GM18907 (cell line): ENCODE results near the gene PAXIP1.
"Not testable (repeated sequence)": the region's sequence is repeated elsewhere in the genome, so short reads cannot be mapped to it uniquely, and the experiment has no call there.

ENCODE experiments used
- ATAC-seq: cut with Tn5 transposase; IDR thresholded peaks from one replicate; pipeline ENCODE4 v1.9.1; 2021; ENCODE audit warnings: mild to moderate bottlenecking, moderate library complexity; ENCODE audit not compliant: unreplicated experiment

PAXIP1 gene

DNA sequence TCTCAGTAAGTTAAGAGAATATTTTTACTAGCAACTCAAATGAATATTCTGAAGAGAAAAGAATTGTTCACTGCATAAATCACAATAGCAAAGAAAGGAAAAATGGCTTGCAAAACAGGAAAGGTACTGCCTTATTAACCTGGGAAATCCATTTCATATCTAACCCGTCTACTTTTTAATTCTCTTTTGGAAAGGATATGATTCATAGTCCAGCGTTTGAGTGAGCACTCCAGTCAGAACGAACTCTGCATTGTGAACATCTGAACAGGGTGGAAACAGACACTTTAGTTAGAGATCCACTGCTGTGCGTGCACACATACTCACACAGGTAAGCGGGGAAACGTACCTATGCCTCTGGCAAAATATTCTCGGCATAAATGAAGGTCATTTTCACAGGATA lies 56.8 kb downstream of the PAXIP1 start:
- no peak for ATAC-seq

DNA sequence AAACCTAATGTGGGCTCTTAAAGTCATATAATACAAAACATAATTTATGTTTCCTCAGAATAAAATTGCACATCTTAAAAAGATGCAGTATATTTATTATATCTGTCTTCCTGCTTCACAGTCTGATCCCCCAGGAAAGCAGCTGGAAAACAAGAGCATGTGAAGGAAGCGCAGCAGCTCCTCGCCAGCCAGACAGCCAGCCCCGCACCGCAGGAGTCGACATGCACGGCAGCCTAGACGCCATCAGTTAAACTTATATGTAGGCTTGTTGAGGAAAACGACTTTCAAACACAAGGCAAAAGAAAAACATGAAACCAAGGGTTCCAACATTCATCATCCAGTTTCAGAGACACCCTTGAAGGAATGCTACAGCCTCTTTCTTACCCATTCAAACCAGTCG lies 59.0 kb downstream of the PAXIP1 start:
- ATAC-seq, result no peak

DNA sequence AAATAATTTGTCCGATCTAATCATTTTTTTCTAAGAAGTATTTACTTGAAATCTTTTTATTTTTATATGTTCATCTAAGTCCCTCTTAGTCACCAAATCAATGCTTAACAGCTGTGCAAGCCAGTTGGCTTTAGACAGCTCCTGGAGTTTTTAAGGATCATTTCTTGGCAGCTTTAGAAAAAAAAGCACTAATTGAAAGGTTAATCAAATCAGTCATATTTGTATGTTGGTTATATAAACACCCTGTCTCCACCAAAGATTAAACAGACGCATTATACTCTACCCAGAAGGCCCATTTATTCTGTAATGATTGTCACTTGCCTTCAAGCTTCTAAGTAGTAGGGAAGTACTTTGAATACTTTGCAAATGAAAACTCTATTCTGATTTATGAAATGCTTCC lies 60.2 kb downstream of the PAXIP1 start:
- ATAC-seq, result no peak

DNA sequence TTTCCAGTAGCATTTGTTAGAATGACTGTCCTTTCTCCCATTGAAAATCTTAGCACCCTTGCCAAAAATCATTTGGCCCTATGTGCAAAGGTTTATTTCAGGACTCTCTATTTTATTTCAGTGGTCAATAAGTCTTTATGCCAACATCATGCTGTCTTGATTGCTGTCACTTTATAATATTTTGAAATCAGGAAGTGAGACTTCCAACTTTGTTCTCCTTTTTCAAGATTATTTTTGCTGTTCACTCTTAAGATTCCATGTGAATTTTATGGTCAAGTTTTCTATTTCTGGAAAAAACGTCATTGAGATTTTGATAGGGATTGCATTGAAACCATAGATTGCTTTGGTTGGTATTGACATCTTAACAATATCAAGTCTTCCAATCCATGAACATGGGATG lies 65.1 kb downstream of the PAXIP1 start:
- no peak for ATAC-seq

DNA sequence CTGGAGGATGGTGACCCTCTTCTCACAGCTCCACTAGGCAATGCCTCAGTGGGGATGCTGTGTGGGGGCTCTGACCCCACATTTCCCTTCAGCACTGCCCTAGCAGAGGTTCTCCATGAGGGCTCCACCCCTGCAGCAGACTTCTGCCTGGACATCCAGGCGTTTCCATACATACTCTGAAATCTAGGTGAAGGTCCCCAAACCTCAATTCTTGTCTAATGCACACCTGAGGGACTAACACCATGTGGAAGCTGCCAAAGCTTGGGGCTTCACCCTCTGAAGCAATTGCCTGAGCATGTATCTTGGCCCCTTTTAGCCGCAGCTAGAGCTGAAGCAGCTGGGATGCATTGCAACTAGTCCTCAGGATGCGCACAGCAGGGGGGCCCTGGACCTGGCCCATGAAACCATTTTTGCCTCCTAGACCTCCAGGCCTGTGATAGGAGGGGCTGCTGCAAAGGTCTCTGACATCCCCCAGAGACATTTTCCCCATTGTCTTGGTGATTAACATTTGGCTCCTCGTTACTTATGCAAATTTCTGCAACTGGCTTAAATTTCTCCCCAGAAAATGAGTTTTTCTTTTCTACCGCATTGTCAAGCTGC lies 68.5 kb downstream of the PAXIP1 start:
- not testable (repeated sequence) for ATAC-seq

DNA sequence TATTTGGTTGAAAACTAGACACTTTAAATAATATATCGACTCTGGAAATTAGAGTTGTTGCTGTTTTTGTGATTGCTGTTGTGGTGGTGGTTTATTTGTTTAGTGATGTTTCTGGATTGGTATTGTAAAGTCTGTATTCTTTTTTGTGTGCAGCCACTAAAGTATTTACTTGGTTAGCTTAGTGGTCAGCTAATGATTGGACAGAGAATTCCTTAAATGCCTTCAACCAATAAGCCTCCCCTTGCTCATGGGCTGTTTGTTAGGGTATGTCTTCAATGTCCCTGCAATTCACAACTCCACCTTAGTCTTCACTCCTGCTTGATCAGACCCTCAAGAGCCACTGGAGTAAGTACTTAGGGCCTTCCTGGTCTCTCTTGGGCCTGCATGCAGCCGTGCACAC lies 71.0 kb downstream of the PAXIP1 start:
- no peak for ATAC-seq

DNA sequence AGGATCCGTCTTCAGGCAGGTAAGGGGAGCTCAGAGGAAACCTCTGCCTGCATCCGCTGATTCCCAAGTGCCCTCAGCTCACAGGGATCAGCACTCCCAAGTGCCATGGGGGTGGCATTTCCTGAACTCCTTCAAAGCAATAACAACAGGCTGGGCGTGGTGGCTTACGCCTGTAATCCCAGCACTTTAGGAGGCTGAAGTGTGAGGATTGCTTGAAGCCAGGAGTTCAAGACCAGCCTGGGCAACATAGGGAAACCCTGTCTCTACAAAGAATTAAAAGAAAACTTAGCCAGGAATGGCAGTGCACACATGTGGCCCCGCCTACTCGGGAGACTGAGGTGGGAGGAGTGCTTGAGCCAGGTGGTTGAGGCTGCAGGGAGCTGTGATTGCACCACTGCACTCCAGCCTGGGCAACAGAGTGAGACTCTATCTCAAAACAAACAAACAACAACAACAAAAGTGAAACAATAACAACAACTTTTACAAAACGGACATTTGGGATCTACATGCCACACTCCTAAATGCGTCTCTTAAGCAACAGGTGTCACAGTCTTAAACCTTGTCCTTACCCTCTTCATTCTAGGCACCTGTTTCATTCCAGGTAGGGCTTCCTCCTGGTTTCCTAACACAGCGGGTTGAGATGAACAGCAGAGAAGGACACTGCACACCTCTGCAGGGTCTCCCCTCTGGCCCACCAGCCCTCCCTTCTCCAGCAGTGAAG lies 73.8 kb downstream of the PAXIP1 start:
- ATAC-seq, result peak; percentile 19

DNA sequence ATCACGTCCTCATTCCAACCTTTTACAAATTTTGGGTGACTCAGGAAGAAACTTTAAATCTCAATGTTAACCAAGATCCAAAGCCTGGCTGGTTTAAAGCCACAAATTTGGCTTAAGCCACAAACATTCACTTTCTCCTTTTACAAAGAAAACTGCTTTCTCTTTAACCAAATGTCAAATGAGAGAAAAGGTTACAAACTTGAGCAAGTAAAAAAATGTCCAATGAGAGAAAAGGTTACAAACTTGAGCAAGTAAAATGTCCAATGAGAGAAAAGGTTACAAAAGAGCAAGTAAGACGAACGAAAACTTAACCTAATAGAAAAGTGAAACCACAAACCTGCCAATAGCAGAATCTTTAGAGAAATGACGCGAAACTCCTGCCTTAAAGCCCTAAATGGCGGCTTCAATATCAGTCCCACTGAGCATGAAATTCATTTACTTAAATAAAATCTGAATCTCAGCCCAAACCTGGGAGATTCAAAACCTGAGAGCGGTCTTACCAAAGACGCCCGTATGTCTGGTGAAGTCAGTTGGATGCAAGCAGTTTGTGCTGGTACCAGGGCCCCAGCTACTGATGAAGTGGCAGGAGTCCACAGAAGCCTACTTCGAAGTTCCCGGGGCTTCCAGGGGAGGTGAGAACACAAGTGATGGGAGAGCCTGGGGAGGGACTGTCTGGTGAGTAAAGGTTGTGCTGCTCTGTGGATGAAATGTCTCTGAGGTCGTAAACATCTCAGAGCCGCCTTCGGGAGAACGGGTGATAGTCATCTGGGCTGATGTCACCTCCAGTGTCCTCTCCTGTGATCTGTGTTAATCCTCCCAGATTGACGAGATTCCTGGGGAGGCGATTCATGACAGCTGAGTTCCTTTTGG lies 74.6 kb downstream of the PAXIP1 start:
- ATAC-seq, result peak; percentile 79

DNA sequence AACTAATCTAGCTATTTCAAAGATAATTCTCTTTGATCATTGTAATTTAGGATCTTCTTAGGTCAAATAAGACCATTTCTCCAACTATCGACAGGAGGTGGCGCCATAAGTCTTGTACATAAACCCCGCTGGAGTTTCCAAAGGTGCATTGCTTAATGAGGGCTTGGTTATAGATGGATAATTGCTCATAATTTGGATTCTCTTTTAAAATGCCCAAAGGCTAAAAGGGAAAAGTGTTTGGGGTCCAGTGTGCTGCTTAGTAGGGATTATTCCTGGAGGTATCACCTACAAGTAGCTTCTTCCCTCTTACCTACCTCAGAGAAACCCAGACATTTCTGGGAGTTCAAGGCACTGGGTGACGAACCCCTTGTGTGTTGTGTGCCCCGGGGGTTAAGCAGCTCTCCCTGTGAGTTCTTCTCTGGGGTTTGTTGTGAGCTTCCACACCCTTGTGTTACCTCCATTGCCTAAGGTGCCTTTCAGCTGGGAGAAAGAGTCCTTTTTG lies 75.2 kb downstream of the PAXIP1 start:
- ATAC-seq, result peak; percentile 56

DNA sequence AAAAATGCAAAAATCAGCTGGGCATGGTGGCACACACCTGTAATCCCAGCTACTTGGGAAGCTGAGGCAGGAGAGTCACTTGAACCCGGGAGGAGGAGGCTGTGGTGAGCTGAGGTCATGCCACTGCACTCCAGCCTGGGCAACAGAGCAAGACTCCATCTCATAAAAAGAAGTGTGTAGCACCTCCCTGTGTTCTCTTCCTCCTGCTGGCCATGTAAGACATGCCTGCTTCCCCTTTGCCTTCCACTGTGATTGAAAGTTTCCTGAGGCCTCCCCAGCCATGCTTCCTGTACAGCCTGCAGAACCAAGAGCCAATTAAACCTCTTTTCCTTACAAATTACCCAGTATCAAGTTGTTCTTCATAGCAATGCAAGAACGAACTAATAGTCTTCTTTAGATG lies 80.5 kb downstream of the PAXIP1 start:
- not testable (repeated sequence) for ATAC-seq

DNA sequence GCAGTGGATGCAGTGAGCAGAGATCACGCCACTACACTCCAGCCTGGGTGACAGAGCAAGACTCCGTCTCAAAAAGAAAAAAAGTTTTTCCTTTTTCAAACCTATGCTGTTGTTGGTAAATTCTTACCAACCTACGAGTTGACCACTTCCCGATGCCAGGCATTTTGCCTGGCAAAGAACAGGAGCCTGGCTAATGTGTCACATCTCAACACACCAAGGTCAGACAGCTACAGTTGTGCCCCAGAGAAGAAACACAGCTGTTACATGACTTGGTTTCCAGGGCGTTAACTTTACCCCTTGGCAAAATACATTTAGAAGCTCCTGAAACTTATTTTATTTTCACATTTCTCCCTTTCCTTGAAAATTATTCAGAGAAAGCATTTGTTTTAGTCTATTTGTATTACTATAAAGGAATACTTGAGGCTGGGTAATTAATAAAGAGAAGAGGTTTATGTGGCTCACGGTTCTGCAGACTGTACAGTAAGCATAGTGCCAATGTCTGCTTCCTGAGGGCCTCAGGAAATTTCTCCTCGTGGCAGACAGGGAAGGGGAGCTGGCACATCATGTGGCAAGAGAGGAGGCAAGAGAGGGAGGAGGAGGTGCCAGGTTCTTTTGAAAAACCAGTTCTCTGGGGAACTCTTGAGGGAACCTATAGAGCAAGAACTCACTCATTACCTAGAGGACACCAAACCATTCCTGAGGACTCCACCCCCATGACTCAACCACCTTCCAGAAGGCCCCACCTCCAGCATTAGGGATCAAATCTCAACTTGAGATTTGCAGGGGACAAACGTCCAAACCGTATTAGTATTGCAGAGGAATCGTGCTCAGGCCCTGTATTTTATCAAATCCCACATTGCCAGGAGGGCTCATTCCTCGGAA lies 83.3 kb downstream of the PAXIP1 start:
- no peak for ATAC-seq

DNA sequence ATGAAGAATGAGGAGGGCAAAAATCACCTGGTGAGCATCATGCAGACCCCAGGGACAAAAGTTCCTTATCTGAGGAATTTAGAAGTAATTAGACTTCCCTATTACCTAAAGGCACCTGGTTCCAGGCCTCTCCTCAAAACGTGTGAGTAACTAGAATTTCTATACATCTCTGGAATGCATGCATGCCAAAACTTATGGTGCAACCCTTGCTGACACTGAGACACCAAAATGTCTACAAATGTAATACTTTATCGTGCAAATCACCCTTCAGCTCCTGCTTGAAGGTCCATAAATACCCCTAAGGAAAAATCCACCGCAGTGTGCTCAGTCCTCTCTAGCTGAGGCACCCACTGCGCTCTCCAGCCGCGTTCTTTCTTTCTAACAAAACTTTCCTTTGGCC lies 84.2 kb downstream of the PAXIP1 start:
- no peak for ATAC-seq

DNA sequence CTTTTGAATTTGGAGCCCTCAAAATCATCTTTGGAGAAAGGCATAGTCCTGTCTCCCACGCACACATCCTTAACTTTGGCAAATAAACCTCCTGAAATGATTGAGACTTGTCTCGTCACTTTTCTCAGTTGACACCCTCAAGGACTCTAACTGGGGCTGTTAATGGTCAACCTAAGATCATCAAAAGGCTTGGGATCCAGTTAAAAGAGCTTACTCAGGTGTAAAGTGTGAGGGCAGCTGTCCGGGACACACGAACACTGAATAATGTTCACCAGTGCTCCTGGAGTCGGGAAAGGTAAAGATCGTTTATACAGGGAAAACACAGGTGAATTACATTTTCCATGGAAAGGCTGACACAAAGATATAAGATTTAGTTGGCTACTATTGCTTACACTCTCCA lies 84.7 kb downstream of the PAXIP1 start:
- no peak for ATAC-seq

DNA sequence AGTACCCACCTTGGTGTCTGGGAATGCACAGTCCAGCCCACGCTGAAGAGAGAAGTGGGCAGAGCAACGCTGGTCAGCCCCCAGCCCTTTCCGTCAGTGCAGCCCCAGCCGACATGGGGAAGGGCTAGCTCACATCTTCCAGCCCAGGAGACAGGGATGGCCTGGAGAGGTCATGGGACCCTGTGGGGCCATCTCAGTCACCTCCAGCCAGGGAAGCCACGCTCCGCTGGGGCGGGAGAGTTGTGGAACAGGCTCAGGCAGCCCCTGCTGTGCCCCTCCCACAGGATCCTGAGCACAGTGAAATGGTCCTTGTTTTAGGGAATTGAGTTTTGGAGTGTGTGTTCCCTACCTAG lies 85.1 kb downstream of the PAXIP1 start:
- ATAC-seq, result no peak

DNA sequence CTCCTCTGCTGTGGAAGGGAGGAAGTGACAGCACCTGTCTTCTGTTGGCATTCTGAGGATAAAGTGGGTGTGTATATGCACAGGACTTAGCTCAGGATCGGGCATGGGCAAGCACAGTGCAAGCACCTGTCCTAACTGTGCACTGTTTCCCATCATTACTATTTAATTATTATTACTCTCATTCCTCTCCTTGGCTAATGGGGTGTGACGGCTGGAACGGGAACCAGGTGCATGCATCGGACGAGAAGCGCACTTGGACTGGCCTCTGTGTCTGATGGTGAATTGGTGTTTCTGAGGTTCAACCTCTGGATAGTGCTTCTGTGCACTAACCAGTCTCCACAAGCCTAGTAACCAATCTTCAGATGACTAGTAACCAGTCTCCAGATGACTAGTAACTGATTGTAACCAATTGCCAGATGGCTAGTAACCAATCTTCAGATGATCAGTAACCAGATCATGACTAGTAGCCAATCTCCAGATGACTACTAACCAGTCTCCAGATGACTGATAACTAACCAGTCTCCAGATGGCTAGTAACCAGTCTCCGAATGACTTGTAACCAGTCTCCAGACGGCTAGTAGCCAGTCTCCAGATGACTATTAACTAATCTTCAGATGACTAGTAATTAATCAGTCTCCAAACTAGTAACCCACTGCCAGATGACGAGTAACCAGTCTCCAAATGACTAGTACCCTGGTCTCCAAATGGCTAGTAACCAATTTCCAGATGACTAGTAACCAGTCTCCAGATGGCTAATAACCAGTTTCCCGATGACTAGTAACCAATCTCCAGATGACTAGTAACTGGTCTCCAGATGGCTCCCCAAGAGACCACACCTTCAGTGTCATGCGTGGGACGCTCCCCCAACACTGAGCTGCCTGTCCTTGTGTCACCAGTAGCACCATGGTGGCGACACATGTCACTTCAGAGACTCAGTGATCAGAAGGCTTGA lies 85.8 kb downstream of the PAXIP1 start:
- ATAC-seq, result no peak

DNA sequence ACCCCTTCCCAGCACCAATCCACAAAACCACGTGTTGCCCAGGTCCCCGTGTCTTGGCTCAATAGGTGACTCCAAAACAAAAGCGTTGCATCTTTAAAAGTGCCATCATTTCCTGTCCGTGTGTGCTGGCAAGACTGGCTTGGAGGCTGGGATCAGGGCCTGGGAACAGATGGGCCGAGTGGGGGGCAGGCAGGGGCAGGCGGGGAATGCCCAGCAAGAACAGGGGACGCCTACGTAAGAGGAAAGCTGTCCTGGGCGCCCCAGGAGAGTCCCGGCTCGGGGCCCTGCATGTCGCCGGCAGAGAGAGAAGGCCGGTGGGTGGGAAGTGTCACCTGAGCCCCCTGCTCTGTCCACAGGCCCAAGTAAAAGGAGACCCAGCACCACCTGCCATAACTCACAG lies 86.5 kb downstream of the PAXIP1 start:
- ATAC-seq, result no peak

DNA sequence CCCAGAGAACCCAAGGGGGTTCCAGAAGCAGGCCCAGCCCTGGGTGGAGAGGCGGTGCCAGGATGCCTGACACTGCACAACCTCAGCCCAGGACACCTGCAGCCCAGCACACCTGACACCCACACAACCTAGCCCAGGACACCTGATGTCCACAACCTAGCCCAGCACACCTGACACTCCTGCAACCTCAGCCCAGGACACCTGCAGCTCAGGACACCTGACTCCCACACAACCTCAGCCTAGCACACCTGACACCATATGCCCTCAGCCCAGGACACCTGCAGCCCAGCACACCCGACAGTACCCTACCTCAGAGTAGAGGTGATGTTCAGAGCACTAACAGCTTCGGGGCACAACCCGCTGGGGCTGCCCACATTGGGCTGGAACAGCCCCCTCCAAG lies 87.3 kb downstream of the PAXIP1 start:
- no peak for ATAC-seq

DNA sequence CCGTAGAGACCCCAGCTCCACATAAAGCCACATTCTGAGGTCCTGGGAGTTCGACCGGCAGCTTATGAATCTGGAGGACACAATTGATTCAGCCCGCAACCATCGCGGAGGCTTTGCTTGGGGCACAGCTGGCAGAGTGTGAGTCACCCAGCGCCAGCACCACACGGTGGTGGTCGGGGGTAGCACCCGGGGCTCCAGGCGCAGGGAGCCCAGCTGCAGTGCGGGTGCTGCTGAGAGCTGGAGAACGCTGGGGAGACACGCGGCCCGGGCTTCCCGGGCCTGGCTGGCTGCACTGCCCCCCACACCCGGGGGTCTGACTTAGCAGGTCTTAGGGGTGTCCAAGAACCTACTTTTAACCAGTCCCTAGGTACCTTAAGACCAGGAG lies 87.9 kb downstream of the PAXIP1 start:
- no peak for ATAC-seq

DNA sequence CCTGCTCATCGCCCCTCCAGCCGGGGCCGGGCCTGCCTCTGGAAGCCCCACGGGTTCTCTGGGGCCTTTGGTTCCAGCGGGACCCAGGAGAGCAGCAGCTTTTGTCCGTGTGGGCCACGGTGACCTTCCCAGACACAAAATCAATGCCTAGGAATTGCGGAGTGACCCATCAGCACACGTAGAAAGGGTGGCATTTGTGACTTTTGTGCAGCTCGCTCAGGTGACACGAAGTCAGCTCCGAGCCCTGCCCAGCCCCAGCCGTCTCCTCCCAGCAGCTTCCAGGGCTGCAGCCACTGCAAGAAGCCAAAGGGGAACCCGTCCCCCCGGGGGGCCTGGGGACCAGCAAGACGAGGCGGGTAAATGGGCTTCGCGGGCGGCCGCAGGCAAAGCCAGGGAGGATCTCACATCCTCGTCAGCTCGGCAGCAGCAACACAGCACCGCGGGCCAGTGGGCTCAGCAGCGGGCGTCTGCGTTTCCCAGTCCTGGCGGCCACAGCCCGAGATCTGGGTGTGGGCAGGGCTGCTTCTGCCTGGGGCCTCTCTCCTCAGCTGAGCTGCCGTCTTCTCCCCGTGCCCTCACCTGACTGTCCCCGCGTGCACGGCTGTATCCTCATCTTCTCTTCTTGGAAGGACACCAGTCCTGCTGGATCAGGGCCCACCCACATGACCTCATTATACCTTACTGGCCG lies 88.5 kb downstream of the PAXIP1 start:
- no peak for ATAC-seq
